Fibroblast of lung (primary cell): Measurements from ENCODE around the gene KRTAP4-9.

Experiments
- EZH2 ChIP-seq: IDR thresholded peaks from 2 replicates; pipeline ENCODE4 v1.5.1; 2012; ENCODE audit warnings: low read length, control low read depth, mild to moderate bottlenecking; ENCODE audit errors: missing control alignments
- TF ChIP-seq, protein P1 (sequence below), 2 donors: IDR thresholded peaks in 1 of 2; conservative IDR thresholded peaks in 1 of 2; 1 replicate in 1 of 2; 2 replicates in 1 of 2; pipeline ENCODE4 v1.5.1; 2011 to 2012; ENCODE audit warnings: low read length in 2 of 2, control low read depth in 1 of 2, inconsistent platforms in 1 of 2, low read depth in 1 of 2, mild to moderate bottlenecking in 1 of 2

DNA sequence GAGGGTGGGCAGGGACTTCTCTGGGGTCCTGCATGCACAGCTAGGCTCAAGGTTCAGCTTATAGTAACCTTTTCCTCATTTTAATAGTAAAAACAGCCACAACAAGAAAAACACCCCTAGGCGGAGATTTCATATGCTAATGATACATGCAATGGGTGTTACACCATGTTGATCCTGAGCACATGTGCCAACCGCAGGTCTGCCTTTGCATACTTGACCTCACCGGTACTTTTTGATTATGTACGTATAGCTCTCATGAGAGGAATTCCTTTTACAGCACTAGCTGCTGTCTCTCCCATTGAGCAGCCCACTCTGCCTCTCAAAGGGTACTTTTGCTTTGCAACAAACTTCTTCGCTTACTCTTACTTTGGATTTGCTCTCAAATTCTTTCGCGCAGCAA, 9.1 kb upstream of the KRTAP4-9 start:
- TF ChIP-seq, protein P1, sequence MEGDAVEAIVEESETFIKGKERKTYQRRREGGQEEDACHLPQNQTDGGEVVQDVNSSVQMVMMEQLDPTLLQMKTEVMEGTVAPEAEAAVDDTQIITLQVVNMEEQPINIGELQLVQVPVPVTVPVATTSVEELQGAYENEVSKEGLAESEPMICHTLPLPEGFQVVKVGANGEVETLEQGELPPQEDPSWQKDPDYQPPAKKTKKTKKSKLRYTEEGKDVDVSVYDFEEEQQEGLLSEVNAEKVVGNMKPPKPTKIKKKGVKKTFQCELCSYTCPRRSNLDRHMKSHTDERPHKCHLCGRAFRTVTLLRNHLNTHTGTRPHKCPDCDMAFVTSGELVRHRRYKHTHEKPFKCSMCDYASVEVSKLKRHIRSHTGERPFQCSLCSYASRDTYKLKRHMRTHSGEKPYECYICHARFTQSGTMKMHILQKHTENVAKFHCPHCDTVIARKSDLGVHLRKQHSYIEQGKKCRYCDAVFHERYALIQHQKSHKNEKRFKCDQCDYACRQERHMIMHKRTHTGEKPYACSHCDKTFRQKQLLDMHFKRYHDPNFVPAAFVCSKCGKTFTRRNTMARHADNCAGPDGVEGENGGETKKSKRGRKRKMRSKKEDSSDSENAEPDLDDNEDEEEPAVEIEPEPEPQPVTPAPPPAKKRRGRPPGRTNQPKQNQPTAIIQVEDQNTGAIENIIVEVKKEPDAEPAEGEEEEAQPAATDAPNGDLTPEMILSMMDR (conservative IDR thresholded peaks at IDR 0.05 in 1 of 2, IDR thresholded peaks at IDR 0.05 in 1 of 2; ENCODE audit: low read depth in 1 of 2, low read length in 2 of 2): no peak
- TF ChIP-seq EZH2: no peak
